HL-60 (cell line): Measurements from ENCODE around the gene KIF20B.
"Not testable (repeated sequence)": the region's sequence is repeated elsewhere in the genome, so short reads cannot be mapped to it uniquely, and the experiment has no call there.

Source experiments
- DNase-seq, 2 experiments: peaks; one replicate each; pipeline ENCODE4 v3.0.0-alpha.2; 2010 to 2020; ENCODE audit warnings: low read depth in 1 of 2, low spot score in 1 of 2
- H3K27ac ChIP-seq: fragments of 250-450 bp; sonication (Bioruptor Pico); replicated peaks from 2 replicates; pipeline ENCODE4 v1.5.1; 2020; ENCODE audit warnings: mild to moderate bottlenecking, moderate library complexity
- H3K27me3 ChIP-seq: fragments of 250-450 bp; sonication (Bioruptor Pico); 2 replicates; pipeline ENCODE4 v1.5.1; 2021; ENCODE audit warnings: mild to moderate bottlenecking, moderate library complexity; ENCODE audit not compliant: insufficient read depth, poor library complexity, severe bottlenecking
- H3K4me3 ChIP-seq: replicated peaks from 2 replicates; pipeline ENCODE4 v1.5.1; 2011; ENCODE audit warnings: mild to moderate bottlenecking, control low read depth, low read length; ENCODE audit not compliant: insufficient read depth
- GABPA ChIP-seq: IDR thresholded peaks from 2 replicates; pipeline ENCODE4 v1.6.1; 2012; ENCODE audit warnings: low read depth
- POLR2AphosphoS5 ChIP-seq: IDR thresholded peaks from 2 replicates; pipeline ENCODE4 v1.6.1; 2012; ENCODE audit warnings: low read depth
- SPI1 ChIP-seq: IDR thresholded peaks from 2 replicates; pipeline ENCODE4 v1.6.1; 2012; ENCODE audit warnings: low read depth, mild to moderate bottlenecking, borderline replicate concordance
- TF ChIP-seq, protein P1 (sequence below): IDR thresholded peaks from one replicate; pipeline ENCODE4 v1.5.1; 2011; ENCODE audit warnings: low read length, control low read depth, inconsistent platforms; ENCODE audit not compliant: insufficient read depth
- TF ChIP-seq, protein P2 (sequence below): IDR thresholded peaks from 2 replicates; pipeline ENCODE4 v1.6.1; 2012; ENCODE audit warnings: low read depth; ENCODE audit not compliant: insufficient replicate concordance

The KIF20B gene

GRCh38 chr10:89814278-89814677 lies 112.9 kb downstream of the KIF20B start:
- TF ChIP-seq SPI1 (no peak), POLR2AphosphoS5 (no peak), GABPA (no peak)
- TF ChIP-seq, protein P1, sequence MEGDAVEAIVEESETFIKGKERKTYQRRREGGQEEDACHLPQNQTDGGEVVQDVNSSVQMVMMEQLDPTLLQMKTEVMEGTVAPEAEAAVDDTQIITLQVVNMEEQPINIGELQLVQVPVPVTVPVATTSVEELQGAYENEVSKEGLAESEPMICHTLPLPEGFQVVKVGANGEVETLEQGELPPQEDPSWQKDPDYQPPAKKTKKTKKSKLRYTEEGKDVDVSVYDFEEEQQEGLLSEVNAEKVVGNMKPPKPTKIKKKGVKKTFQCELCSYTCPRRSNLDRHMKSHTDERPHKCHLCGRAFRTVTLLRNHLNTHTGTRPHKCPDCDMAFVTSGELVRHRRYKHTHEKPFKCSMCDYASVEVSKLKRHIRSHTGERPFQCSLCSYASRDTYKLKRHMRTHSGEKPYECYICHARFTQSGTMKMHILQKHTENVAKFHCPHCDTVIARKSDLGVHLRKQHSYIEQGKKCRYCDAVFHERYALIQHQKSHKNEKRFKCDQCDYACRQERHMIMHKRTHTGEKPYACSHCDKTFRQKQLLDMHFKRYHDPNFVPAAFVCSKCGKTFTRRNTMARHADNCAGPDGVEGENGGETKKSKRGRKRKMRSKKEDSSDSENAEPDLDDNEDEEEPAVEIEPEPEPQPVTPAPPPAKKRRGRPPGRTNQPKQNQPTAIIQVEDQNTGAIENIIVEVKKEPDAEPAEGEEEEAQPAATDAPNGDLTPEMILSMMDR = no peak
- TF ChIP-seq, protein P2, sequence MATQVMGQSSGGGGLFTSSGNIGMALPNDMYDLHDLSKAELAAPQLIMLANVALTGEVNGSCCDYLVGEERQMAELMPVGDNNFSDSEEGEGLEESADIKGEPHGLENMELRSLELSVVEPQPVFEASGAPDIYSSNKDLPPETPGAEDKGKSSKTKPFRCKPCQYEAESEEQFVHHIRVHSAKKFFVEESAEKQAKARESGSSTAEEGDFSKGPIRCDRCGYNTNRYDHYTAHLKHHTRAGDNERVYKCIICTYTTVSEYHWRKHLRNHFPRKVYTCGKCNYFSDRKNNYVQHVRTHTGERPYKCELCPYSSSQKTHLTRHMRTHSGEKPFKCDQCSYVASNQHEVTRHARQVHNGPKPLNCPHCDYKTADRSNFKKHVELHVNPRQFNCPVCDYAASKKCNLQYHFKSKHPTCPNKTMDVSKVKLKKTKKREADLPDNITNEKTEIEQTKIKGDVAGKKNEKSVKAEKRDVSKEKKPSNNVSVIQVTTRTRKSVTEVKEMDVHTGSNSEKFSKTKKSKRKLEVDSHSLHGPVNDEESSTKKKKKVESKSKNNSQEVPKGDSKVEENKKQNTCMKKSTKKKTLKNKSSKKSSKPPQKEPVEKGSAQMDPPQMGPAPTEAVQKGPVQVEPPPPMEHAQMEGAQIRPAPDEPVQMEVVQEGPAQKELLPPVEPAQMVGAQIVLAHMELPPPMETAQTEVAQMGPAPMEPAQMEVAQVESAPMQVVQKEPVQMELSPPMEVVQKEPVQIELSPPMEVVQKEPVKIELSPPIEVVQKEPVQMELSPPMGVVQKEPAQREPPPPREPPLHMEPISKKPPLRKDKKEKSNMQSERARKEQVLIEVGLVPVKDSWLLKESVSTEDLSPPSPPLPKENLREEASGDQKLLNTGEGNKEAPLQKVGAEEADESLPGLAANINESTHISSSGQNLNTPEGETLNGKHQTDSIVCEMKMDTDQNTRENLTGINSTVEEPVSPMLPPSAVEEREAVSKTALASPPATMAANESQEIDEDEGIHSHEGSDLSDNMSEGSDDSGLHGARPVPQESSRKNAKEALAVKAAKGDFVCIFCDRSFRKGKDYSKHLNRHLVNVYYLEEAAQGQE = no peak
- DNase-seq = no peak
- peaks cover 2% of the 10 kb centered on the region for H3K27me3 ChIP-seq
- H3K4me3 ChIP-seq = no peak overlapping the region
- H3K27ac ChIP-seq = no peak overlapping the region

GRCh38 chr10:89815049-89815853 lies 113.9 kb downstream of the KIF20B start:
- Histone ChIP-seq H3K27ac (no peak overlapping the region), H3K4me3 (no peak overlapping the region), H3K27me3 (no peaks in the 10 kb centered on the region)
- TF ChIP-seq, protein P1 = no peak
- TF ChIP-seq GABPA (no peak), POLR2AphosphoS5 (no peak), SPI1 (no peak)
- TF ChIP-seq, protein P2 = no peak
- DNase-seq = no peak

DNA sequence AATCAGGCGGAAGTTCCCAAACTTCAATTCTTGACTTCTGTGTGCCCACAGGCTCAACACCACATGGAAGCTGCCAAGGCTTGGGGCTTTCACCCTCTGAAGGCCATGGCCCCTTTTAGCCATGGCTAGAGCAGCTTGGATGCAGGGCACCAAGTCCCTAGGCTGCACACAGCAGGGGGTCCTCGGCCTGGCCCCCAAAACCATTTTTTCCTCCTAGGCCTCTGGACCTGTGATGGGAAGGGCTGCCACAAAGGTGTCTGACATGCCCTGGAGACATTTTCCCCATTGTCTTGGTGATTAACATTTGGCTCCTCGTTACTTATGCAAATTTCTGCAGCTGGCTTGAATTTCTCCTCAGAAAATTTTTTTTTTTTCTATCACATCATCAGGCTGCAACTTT lies 117.6 kb downstream of the KIF20B start:
- not testable (repeated sequence) for H3K4me3 ChIP-seq, H3K27me3 ChIP-seq, H3K27ac ChIP-seq, DNase-seq
